ENCODE data around the gene HDDC3.
"Not testable (repeated sequence)": the region's sequence is repeated elsewhere in the genome, so short reads cannot be mapped to it uniquely, and the experiment has no call there.

Gene HDDC3

GRCh38 chr15:90924375-90924774 is 8.0 kb downstream of the HDDC3 start:
- Histone ChIP-seq H3K27me3 (ENCODE audit: control insufficient read depth, insufficient read depth, low read length) (no peaks in the 10 kb centered on the region), H3K27ac (ENCODE audit: low read length) (no peak overlapping the region), H3K4me3 (ENCODE audit: low read length) (no peak overlapping the region), H3K4me1 (ENCODE audit: control insufficient read depth, low read depth, low read length) (no peaks in the 10 kb centered on the region), H3K9ac (ENCODE audit: low read length) (no peak overlapping the region), H3K9me3 (ENCODE audit: control insufficient read depth, low read depth, low read length) (no peaks in the 10 kb centered on the region), H3K36me3 (ENCODE audit: control insufficient read depth, low read depth, low read length) (peaks cover 11% of the 10 kb centered on the region)

GRCh38 chr15:90922712-90923322 is 9.5 kb downstream of the HDDC3 start:
- H3K4me3 ChIP-seq (ENCODE audit: low read length); H3K4me1 ChIP-seq (ENCODE audit: control insufficient read depth, low read depth, low read length); H3K9me3 ChIP-seq (ENCODE audit: control insufficient read depth, low read depth, low read length); H3K9ac ChIP-seq (ENCODE audit: low read length); H3K27me3 ChIP-seq (ENCODE audit: control insufficient read depth, insufficient read depth, low read length); H3K27ac ChIP-seq (ENCODE audit: low read length): not testable (repeated sequence)
- peaks cover 16% of the 10 kb centered on the region for H3K36me3 ChIP-seq (ENCODE audit: control insufficient read depth, low read depth, low read length)

- Histone ChIP-seq H3K4me1 (ENCODE audit: control insufficient read depth, low read depth, low read length) (no peaks in the 10 kb centered on the region), H3K27me3 (ENCODE audit: control insufficient read depth, insufficient read depth, low read length) (no peaks in the 10 kb centered on the region), H3K4me3 (ENCODE audit: low read length) (no peak overlapping the region), H3K9me3 (ENCODE audit: control insufficient read depth, low read depth, low read length) (no peaks in the 10 kb centered on the region), H3K36me3 (ENCODE audit: control insufficient read depth, low read depth, low read length) (peaks cover 16% of the 10 kb centered on the region), H3K27ac (ENCODE audit: low read length) (no peak overlapping the region), H3K9ac (ENCODE audit: low read length) (no peak overlapping the region)
Observed at GRCh38 chr15:90921887-90922286, 10.5 kb downstream of the HDDC3 start.

- Histone ChIP-seq H3K27me3 (ENCODE audit: control insufficient read depth, insufficient read depth, low read length) (no peaks in the 10 kb centered on the region), H3K9me3 (ENCODE audit: control insufficient read depth, low read depth, low read length) (no peaks in the 10 kb centered on the region), H3K4me1 (ENCODE audit: control insufficient read depth, low read depth, low read length) (no peaks in the 10 kb centered on the region), H3K9ac (ENCODE audit: low read length) (no peak overlapping the region), H3K27ac (ENCODE audit: low read length) (no peak overlapping the region), H3K36me3 (ENCODE audit: control insufficient read depth, low read depth, low read length) (peaks cover 18% of the 10 kb centered on the region), H3K4me3 (ENCODE audit: low read length) (no peak overlapping the region)
Observed at GRCh38 chr15:90918835-90919234, 13.5 kb downstream of the HDDC3 start.

DNA sequence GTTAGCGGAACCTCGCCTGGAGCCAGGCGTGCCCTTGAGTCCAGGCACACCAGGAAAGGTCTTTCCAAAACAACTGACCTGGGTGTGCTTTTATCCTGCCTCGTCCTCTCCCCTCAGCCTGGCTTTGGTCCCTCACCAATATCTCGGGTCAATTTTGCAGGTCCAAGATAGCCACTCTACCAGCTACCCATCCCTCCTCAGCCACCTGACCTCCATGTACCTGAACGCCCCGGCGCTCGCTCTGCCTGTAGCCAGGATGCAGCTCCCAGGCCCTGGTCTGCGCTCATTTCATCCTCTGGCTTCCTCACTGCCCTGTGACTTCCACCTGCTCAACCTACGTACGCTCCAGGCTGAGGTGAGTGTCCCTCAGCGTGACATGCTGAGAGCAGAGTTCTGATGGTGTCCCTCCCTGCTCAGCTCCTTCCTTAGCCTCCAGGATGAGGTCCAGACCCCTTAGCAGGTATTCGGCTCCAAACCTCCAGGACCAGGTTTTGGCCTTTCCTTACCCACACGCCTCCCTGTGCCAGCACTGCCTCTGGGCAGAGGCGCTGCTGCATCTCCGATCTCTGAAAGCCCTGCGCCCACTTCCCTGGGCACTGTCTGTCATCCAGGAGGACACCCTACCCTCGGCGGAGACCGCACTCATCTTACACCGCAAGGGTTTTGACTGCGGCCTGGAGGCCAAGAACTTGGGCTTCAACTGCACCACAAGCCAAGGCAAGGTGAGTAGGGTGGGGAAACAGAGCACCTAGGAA is 14.1 kb downstream of the HDDC3 start:
- Histone ChIP-seq H3K36me3 (ENCODE audit: control insufficient read depth, low read depth, low read length) (peaks cover 18% of the 10 kb centered on the region), H3K4me1 (ENCODE audit: control insufficient read depth, low read depth, low read length) (no peaks in the 10 kb centered on the region), H3K9ac (ENCODE audit: low read length) (no peak overlapping the region), H3K9me3 (ENCODE audit: control insufficient read depth, low read depth, low read length) (no peaks in the 10 kb centered on the region), H3K27me3 (ENCODE audit: control insufficient read depth, insufficient read depth, low read length) (no peaks in the 10 kb centered on the region), H3K4me3 (ENCODE audit: low read length) (no peak overlapping the region), H3K27ac (ENCODE audit: low read length) (no peak overlapping the region)

- Histone ChIP-seq H3K9ac (ENCODE audit: low read length) (no peak overlapping the region), H3K36me3 (ENCODE audit: control insufficient read depth, low read depth, low read length) (peaks cover 18% of the 10 kb centered on the region), H3K9me3 (ENCODE audit: control insufficient read depth, low read depth, low read length) (no peaks in the 10 kb centered on the region), H3K27ac (ENCODE audit: low read length) (no peak overlapping the region), H3K4me3 (ENCODE audit: low read length) (no peak overlapping the region), H3K27me3 (ENCODE audit: control insufficient read depth, insufficient read depth, low read length) (no peaks in the 10 kb centered on the region), H3K4me1 (ENCODE audit: control insufficient read depth, low read depth, low read length) (no peaks in the 10 kb centered on the region)
Observed at GRCh38 chr15:90917569-90917968, 14.8 kb downstream of the HDDC3 start.

DNA sequence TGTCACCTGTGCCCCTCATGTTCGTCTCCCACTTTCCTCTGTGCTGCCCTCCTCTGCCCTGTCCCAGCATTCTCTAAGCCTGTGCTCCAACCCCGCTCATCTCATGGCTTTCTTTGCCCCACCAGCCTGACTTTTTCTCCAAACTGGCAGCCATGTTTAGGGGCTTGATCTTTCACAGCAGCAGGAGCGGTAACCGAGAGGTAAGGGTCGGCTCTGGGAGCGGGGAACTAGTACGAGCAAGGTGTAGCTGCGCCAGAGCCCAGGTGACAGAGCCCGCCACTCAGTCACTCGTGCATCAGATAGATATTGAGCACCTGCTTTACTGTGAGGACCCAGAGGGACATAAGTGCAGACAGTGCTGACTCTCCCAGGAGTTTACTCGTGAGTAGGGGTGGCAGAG is 15.9 kb downstream of the HDDC3 start:
- H3K4me1 ChIP-seq (ENCODE audit: control insufficient read depth, low read depth, low read length), result no peaks in the 10 kb centered on the region
- no peak overlapping the region for H3K9ac ChIP-seq (ENCODE audit: low read length)
- no peak overlapping the region for H3K27ac ChIP-seq (ENCODE audit: low read length)
- peaks cover 18% of the 10 kb centered on the region for H3K36me3 ChIP-seq (ENCODE audit: control insufficient read depth, low read depth, low read length)
- H3K27me3 ChIP-seq (ENCODE audit: control insufficient read depth, insufficient read depth, low read length), result no peaks in the 10 kb centered on the region
- no peak overlapping the region for H3K4me3 ChIP-seq (ENCODE audit: low read length)
- H3K9me3 ChIP-seq (ENCODE audit: control insufficient read depth, low read depth, low read length), result no peaks in the 10 kb centered on the region

GRCh38 chr15:90915808-90916440 is 16.4 kb downstream of the HDDC3 start:
- Histone ChIP-seq H3K9ac (ENCODE audit: low read length) (no peak overlapping the region), H3K27me3 (ENCODE audit: control insufficient read depth, insufficient read depth, low read length) (no peaks in the 10 kb centered on the region), H3K4me1 (ENCODE audit: control insufficient read depth, low read depth, low read length) (no peaks in the 10 kb centered on the region), H3K36me3 (ENCODE audit: control insufficient read depth, low read depth, low read length) (peaks cover 18% of the 10 kb centered on the region), H3K4me3 (ENCODE audit: low read length) (no peak overlapping the region), H3K9me3 (ENCODE audit: control insufficient read depth, low read depth, low read length) (no peaks in the 10 kb centered on the region), H3K27ac (ENCODE audit: low read length) (no peak overlapping the region)

GRCh38 chr15:90915216-90915807 is 17.0 kb downstream of the HDDC3 start:
- H3K9ac ChIP-seq (ENCODE audit: low read length), result no peak overlapping the region

GRCh38 chr15:90914305-90915080 is 17.9 kb downstream of the HDDC3 start:
- Histone ChIP-seq H3K4me1 (ENCODE audit: control insufficient read depth, low read depth, low read length) (no peaks in the 10 kb centered on the region), H3K4me3 (ENCODE audit: low read length) (no peak overlapping the region), H3K36me3 (ENCODE audit: control insufficient read depth, low read depth, low read length) (peaks cover 8% of the 10 kb centered on the region), H3K27ac (ENCODE audit: low read length) (no peak overlapping the region), H3K9ac (ENCODE audit: low read length) (no peak overlapping the region), H3K9me3 (ENCODE audit: control insufficient read depth, low read depth, low read length) (no peaks in the 10 kb centered on the region), H3K27me3 (ENCODE audit: control insufficient read depth, insufficient read depth, low read length) (no peaks in the 10 kb centered on the region)

More at GRCh38 chr15:90915216-90915807, 17.0 kb downstream of the HDDC3 start:
- Histone ChIP-seq H3K9me3 (ENCODE audit: control insufficient read depth, low read depth, low read length) (no peaks in the 10 kb centered on the region), H3K27me3 (ENCODE audit: control insufficient read depth, insufficient read depth, low read length) (no peaks in the 10 kb centered on the region), H3K36me3 (ENCODE audit: control insufficient read depth, low read depth, low read length) (peaks cover 16% of the 10 kb centered on the region), H3K27ac (ENCODE audit: low read length) (no peak overlapping the region), H3K4me3 (ENCODE audit: low read length) (no peak overlapping the region), H3K4me1 (ENCODE audit: control insufficient read depth, low read depth, low read length) (no peaks in the 10 kb centered on the region)

DNA sequence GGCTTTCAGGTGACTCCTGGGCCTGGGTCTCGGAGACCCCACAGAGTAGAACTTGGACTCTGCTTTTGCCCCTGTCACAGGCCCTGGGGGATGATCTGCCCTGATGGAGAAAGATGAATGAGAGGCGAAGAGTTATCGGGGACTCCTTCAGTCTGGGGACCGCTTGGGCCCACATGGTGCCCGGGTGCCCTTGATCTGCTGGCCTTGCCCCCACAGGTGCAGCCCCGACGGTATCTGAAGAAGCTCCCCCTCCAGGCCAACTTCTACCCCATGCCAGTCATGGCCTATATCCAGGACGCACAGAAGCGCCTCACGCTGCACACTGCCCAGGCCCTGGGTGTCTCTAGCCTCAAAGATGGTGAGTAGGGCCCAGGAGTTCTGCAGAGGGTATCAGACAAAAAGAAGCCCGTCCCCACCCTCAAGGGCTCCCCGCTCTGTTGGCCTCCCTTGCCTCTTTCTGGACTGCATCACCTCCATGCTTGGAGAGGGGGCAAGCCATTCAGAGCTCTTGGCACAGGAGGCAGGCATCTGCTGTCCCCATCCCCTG is 18.9 kb downstream of the HDDC3 start:
- peaks cover 2% of the 10 kb centered on the region for H3K36me3 ChIP-seq (ENCODE audit: control insufficient read depth, low read depth, low read length)
- H3K27me3 ChIP-seq (ENCODE audit: control insufficient read depth, insufficient read depth, low read length), result no peaks in the 10 kb centered on the region
- H3K9me3 ChIP-seq (ENCODE audit: control insufficient read depth, low read depth, low read length), result no peaks in the 10 kb centered on the region
- no peak overlapping the region for H3K27ac ChIP-seq (ENCODE audit: low read length)
- no peak overlapping the region for H3K4me3 ChIP-seq (ENCODE audit: low read length)
- H3K9ac ChIP-seq (ENCODE audit: low read length), result no peak overlapping the region
- no peaks in the 10 kb centered on the region for H3K4me1 ChIP-seq (ENCODE audit: control insufficient read depth, low read depth, low read length)

Measured in iPS-18a (cell line).